GM18951 (cell line): ENCODE results near the gene OR51A2.
"Not testable (repeated sequence)": the region's sequence is repeated elsewhere in the genome, so short reads cannot be mapped to it uniquely, and the experiment has no call there.

Experiments
- POLR2A ChIP-seq: IDR thresholded peaks from 4 replicates; pipeline ENCODE4 v1.6.1; 2011; ENCODE audit warnings: mild to moderate bottlenecking; ENCODE audit not compliant: insufficient read length, insufficient read depth; ENCODE audit errors: extremely low read depth
- in situ Hi-C: fragments of 300-500 bp; cut with MboI; formaldehyde crosslinking; loops from one replicate; pipeline ENCODE4 v1.12.0; 2022; ENCODE audit warnings: low sequenced_read_pairs, mixed read lengths, inconsistent platforms; ENCODE audit not compliant: unreplicated experiment

Gene OR51A2

GRCh38 chr11:4955613-4956012 is at the start of gene OR51A2:
Gene OR51A2 (minus strand): TSS chr11:4955713. CDS start chr11:4955713, 0 bp downstream.
- in situ Hi-C loops, result not testable (repeated sequence)

- in situ Hi-C loops, result loop anchor here (10.0 kb wide), 1 partner anchor 370 kb away; the partner anchor contains the start of gene OR51D1
- TF ChIP-seq POLR2A, result no peak
Measured at GRCh38 chr11:5004424-5005274, 49.1 kb upstream of the OR51A2 start.

GRCh38 chr11:4994551-4994950 is 39.0 kb upstream of the OR51A2 start, which contains the start of gene OR51L1:
Gene OR51L1 (plus strand): TSS chr11:4994851. CDS start chr11:4998983, 4,132 bp downstream.
- no peak for TF ChIP-seq POLR2A
- in situ Hi-C loops, result no loop called here

- in situ Hi-C loops, result no loop called here
- TF ChIP-seq POLR2A, result no peak
Measured at GRCh38 chr11:4991060-4991459, 35.5 kb upstream of the OR51A2 start.

GRCh38 chr11:4983841-4984240 is 28.3 kb upstream of the OR51A2 start:
- in situ Hi-C loops, result no loop called here
- no peak for TF ChIP-seq POLR2A

- in situ Hi-C loops, result no loop called here
- TF ChIP-seq POLR2A, result no peak
Measured at GRCh38 chr11:4982678-4983077, 27.2 kb upstream of the OR51A2 start.

GRCh38 chr11:4979036-4979435 is 23.5 kb upstream of the OR51A2 start:
- in situ Hi-C loops, result no loop called here
- no peak for TF ChIP-seq POLR2A

GRCh38 chr11:4975436-4975835 is 19.9 kb upstream of the OR51A2 start:
- in situ Hi-C loops, result no loop called here
- TF ChIP-seq POLR2A, result no peak

- in situ Hi-C loops, result no loop called here
- TF ChIP-seq POLR2A, result no peak
Measured at GRCh38 chr11:4962816-4963215, 7.3 kb upstream of the OR51A2 start.

- in situ Hi-C loops, result no loop called here
- no peak for TF ChIP-seq POLR2A
Measured at GRCh38 chr11:4960877-4961276, 5.4 kb upstream of the OR51A2 start.

GRCh38 chr11:4957396-4957795 is 1.9 kb upstream of the OR51A2 start:
- in situ Hi-C loops, result no loop called here
- no peak for TF ChIP-seq POLR2A

GRCh38 chr11:4947505-4947904 is 8.0 kb downstream of the OR51A2 start, which contains the start of gene OR51A4:
Gene OR51A4 (minus strand): TSS chr11:4947605. CDS start chr11:4947100, 505 bp downstream.
- in situ Hi-C loops, result no loop called here
- TF ChIP-seq POLR2A, result no peak

GRCh38 chr11:4936745-4937144 is 18.8 kb downstream of the OR51A2 start:
- TF ChIP-seq POLR2A, result no peak
- in situ Hi-C loops, result no loop called here

GRCh38 chr11:4932751-4933150 is 22.8 kb downstream of the OR51A2 start:
- no peak for TF ChIP-seq POLR2A
- in situ Hi-C loops, result no loop called here

- in situ Hi-C loops, result no loop called here
- TF ChIP-seq POLR2A, result no peak
Measured at GRCh38 chr11:4926608-4927007, 28.9 kb downstream of the OR51A2 start.

GRCh38 chr11:4924239-4924638 is 31.3 kb downstream of the OR51A2 start, which contains the start of gene OR51G1:
Gene OR51G1 (minus strand): TSS chr11:4924339. CDS start chr11:4924339, 0 bp downstream.
- no peak for TF ChIP-seq POLR2A
- in situ Hi-C loops, result no loop called here
